Medulla oblongata (tissue), 1 donor: ENCODE data around the gene TCF4.

Experiments
- DNase-seq: peaks from one replicate; pipeline ENCODE4 v3.0.0-alpha.2; 2015; ENCODE audit errors: extremely low spot score

Gene TCF4

DNA sequence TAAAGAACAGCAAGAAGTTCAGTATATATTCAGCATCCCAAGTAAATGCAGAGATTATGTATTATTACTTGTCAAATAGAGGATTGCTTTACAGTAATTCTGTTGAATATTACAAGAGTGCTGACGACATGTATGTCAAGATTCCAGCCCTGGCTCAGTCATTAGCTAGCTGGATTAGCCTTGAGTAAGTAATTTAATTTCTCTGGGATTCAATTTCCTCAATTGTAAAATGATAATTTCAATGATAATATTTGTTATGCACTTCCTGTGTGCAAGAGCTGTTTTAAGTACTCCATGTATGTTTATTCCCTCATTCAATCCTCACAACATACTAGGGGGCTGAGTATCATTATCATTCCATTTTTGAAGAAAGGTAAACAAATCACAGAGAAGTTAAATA, 44.0 kb downstream of the TCF4 start:
- no peak for DNase-seq

DNA sequence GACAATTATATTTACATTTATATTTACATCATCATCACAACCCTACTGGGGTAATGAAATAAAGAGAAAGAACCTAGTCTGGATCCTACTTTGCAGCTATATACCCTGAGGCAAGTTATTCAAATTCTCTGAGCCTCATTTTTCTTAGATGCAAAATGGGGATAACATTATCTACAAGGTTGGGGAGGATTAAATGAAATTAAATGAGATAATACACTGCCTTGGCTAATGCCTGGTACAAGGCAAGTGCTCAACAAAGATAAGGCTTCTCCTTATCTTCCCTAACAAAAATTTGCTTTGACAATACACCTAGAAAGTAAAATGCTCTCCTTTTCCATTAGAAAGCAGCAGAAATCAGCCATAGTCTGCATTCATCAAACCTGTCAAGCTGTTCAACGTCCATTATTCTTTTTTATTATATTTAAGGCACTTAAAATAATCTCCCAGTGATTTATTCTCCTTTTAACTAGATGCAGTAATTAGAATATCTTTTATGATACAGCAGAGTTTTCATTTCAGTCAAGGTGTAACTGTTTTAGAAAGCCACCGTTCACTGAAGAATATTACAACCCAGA, 44.8 kb downstream of the TCF4 start:
- DNase-seq, result no peak

DNA sequence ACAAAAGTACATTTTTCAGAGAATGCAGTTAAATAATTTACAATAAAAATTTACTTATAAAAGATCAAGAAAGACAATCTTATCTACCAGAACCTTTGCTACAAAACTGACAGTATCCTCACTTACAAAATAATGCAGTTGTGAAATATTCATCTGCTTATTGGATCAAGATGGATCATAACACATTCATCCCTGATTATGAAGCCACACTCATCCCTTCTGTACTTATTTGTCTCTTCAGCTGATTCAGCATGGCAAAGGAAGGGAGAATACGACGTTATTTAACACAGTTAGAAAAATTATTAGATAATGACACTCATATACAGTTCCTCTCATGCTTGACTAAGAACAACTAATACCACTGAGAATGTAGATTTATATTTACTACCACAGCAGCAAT, 46.4 kb downstream of the TCF4 start:
- no peak for DNase-seq

- no peak for DNase-seq
Measured at GRCh38 chr18:55539240-55539639, 48.8 kb downstream of the TCF4 start.

GRCh38 chr18:55534996-55535395, 53.0 kb downstream of the TCF4 start:
- no peak for DNase-seq

GRCh38 chr18:55534547-55534946, 53.4 kb downstream of the TCF4 start:
- DNase-seq, result no peak

DNA sequence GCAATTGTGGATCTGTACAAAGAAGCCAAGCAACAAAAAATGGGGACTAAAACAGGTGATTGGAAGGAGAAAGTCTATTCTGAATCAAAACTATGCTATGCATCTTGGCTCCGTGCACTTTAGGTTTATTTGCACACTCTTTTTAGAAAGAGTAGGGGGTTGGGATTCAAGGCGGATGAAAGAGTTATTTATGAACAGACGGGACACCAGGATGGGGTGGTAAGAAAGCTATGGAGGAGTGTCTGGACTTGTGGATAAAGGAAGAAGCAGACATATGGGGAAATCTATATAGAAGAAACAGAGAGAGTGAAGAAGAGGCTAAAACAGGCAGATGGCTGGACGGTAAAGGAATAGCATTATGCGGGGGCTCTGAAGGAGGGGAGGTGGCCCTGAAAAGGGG, 57.8 kb downstream of the TCF4 start:
- no peak for DNase-seq

DNA sequence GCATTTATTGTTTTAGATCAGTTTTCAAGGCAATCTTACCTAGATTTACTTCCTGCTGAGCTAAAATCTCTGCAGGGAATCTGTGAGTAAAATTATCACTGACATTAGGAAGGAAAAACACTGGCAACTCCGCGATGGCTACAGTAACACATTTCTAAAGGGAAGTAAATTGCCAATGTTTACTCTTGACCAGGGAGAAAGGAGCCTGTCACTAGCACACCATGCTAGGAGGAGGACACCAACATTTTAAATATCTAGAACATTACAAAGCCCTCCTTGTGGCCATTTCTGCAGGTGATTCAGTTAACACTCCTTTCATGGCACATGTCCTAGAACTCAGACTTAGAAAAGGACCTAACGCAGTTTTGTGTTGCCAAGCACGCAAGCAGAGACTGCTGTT, 58.4 kb downstream of the TCF4 start:
- DNase-seq, result no peak

- DNase-seq, result no peak
Measured at GRCh38 chr18:55525845-55526244, 62.1 kb downstream of the TCF4 start.

DNA sequence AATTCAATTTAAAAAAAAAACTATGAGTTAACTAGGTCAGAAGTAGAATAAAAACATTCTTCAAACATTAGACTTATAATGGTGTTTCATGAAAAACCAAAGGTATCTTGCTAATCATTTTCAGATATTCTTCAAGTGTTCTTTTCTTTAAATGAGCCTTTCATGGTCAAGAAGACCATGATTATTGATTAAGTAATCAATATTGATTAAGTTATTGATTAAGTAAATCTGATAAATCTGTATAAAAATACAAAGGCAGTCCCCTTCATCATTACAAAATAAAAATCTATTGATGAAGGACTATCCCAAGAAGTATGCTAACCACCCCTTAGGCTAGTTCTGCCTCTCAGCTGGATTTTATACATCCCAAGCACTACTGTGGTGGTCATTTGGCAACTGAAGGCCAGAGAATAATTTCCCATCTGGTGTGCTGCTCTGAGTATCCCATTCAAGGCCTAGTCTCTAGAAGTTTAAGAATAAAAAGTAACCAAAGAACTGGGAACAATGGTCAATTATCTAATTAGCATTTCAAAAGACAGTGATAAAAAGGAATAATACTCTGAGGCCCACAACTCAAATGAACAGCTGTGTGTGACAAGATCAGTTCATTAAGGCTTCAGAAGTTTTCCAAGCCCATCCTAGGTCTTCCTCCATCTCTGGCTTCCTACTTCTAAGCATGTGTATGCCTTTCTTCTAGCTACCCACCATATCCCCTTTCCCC, 63.5 kb downstream of the TCF4 start:
- no peak for DNase-seq

DNA sequence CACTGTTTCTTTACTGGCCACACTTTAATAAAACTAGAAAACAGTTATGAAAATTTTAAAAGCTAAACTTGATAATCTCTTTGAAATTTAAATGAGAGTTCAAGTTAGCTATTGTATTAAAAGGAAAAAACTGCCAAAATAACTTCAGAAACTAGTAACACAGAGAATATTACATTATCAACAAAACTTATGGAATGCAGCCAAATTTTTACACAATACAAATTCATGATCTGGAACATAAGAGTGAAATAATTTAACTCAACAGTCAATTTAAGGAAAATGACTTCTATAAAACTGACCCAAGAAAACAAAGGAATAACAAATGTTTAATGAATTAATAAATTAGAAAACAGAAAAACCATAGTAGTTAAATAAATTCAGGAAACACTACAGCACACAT, 65.0 kb downstream of the TCF4 start:
- DNase-seq, result no peak

- DNase-seq, result peak; percentile 52
Measured at GRCh38 chr18:55522011-55522410, 66.0 kb downstream of the TCF4 start.

DNA sequence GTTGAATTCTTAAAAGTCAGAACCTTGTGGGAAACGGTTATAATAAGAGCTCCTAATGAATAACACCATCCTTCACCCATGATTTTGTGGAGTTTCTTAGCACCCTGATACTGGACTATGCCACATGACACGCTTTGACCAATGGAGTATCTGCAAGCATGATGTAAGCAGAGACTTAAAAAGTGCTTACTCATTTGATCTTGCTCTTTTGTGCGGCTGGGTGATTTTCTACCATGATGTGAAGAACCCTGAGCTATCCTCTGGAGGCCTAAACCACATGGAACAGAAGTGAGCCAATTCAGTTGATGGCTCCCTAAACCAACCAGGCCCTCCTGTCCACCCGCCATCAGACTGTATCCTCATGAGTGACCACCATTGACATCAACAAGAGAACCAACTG, 70.9 kb downstream of the TCF4 start:
- no peak for DNase-seq

DNA sequence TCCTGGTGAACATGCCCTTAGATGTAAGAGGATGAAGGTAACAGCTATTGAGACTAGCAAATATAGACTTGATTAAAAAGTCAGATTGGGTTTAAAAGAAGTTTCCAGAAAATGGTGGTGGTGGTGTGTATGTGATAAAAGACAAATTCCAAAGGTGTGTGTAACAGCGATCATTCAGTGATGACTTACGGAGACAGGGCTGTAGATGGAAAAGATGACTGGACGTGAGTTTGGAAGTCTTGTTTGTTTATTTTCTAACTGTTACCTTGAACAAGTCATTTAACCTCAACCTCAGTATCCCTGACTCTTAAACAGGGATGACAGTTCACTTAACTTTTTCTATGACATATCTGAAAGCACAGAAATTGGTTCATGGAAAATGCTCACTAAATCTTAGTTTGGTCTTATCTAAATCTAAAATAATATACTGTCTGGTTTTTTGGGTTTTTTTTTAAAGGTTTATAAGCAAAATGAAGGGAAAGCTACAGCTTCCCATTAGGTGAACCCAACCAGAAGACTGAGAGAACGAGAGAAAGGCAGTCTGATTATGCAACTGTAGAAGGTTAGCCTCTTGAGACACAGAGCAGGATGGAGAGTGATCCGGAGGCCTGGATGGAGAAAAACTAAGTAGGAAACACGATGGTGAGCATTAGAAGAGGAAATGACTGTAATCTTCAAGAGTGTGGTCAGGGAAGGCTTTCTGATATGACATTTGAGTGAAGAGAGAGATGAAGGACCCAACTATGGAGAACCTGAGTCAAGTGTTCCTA, 71.9 kb downstream of the TCF4 start:
- no peak for DNase-seq

GRCh38 chr18:55515214-55515613, 72.8 kb downstream of the TCF4 start:
- DNase-seq, result no peak

DNA sequence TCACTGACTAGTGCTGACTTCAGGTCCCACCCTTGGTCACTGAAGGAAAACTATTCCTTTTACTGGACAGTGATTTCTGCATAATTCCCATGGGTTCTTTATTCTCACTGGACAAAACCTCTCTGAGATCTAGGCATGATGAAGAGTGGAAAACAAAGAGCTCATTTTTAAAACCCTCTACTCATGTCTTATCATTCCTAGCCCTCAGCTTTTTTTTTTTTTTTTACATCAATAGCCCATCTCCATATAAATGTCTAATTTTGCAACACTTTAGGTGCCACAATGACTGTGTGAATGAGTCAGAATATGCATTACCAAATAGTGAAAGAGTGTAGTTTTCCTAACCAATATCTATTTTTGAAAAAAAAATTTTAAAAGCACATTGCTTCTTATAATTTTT, 74.8 kb downstream of the TCF4 start:
- peak; percentile 48 for DNase-seq

DNA sequence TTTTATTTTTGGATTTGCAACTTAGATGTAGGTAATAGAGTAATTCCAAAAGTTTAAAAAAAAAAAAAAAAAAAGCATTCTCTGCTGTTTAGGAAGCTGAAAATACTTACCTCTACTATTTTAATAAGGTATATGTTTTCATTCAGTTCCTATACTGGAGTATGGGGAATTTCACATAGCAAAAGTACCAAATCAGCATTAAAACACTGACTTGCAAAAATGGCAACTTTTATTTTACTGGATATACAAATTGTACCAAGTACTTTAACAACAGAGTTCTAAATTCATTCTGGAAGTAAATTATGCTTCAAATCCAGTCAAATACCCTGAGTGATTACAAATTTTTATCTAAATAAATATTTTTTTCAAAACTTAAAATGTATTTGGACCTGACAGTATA, 76.7 kb downstream of the TCF4 start:
- no peak for DNase-seq

GRCh38 chr18:55510809-55511208, 77.2 kb downstream of the TCF4 start:
- DNase-seq, result peak; percentile 61

DNA sequence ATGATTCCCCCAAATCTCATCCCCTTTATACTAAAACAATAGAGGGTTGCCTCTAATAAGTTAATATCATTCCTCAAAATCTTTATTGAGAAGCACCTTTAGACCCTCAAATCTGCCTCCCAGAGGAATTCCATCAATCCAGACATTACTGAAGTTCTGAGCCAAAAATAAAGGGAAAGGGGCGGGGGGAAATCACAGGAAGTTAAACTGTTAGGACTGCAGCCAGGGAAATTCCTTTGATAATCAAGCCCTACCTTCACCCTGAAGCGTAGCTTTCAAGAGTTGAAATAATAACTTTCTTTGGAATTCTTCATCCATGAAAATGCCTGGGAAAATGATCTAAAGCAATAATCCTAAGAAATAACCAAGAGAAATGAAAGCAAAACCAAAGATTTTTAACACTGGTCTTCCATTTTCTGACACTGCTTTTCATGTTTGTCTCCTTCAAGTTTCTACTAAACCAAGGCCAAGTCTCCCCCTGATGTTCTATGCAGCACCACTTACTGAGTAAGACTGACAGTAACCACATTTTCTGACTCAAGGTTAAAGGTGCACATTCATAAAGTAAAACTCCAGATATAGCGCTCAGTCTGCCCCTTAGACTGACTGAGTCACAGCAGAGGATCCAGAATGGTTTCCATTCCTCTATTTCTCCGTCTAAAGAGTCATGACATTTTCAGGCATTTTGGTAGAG, 78.2 kb downstream of the TCF4 start:
- DNase-seq, result peak; percentile 24

GRCh38 chr18:55508651-55509050, 79.3 kb downstream of the TCF4 start:
- no peak for DNase-seq

DNA sequence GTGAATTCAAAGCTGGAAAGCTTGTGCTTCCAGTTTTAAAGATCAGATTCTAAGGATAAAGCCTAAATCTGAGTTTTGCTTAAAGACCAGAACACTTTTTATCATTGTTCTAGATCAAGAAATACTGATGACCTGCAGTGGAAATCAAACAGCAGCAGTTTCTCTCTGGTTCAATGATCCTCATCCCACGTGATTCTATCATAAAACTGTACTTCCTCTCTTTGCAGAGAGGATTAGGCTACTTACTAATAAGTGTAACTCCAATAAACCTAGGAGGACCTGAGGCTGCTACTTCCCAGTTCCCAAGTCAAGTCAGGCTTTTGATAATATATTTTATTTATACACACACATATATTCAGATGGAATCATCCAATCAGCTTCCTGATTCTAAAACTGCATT, 81.9 kb downstream of the TCF4 start:
- DNase-seq, result no peak

GRCh38 chr18:55504808-55505207, 83.2 kb downstream of the TCF4 start:
- no peak for DNase-seq
